Measurements from ENCODE around the gene CENPX. TPM values are rescaled to one million over a fixed set of nuclear protein-coding genes. Genes with fewer than 3 reads are reported as not detected.

The CENPX gene
- total RNA-seq, 1 donor from 2014 or later: 26.3 TPM

- Histone ChIP-seq H3K36me3 (no peaks in the 10 kb centered on the region), H3K27me3 (ENCODE audit: low read depth) (no peaks in the 10 kb centered on the region), H3K27ac (replicated peaks) (no peak overlapping the region), H3K4me1 (peaks cover 51% of the 10 kb centered on the region), H3K4me3 (no peak overlapping the region), H3K9me3 (replicated peaks) (no peaks in the 10 kb centered on the region)
- intact Hi-C loops (cut with micrococcal nuclease): no loop called here
- no peak for DNase-seq
- no peak for TF ChIP-seq CTCF (IDR thresholded peaks at IDR 0.05; ENCODE audit: borderline replicate concordance)
These were observed 19.0 kb downstream of the CENPX start for GRCh38 chr17:82003411-82004381.

GRCh38 chr17:82001571-82002056 is 21.1 kb downstream of the CENPX start:
- intact Hi-C loops (cut with micrococcal nuclease): no loop called here
- Histone ChIP-seq H3K27ac (replicated peaks) (no peak overlapping the region), H3K4me1 (peaks cover 35% of the 10 kb centered on the region)

GRCh38 chr17:82000803-82001570 is 21.7 kb downstream of the CENPX start:
- DNase-seq: no peak

More at GRCh38 chr17:82001571-82002056, 21.1 kb downstream of the CENPX start:
- Histone ChIP-seq H3K4me3 (no peak overlapping the region), H3K36me3 (peaks cover 7% of the 10 kb centered on the region), H3K9me3 (replicated peaks) (no peaks in the 10 kb centered on the region), H3K27me3 (ENCODE audit: low read depth) (no peaks in the 10 kb centered on the region)
- no peak for DNase-seq
- no peak for TF ChIP-seq CTCF (IDR thresholded peaks at IDR 0.05; ENCODE audit: borderline replicate concordance)

GRCh38 chr17:81999976-82000802 is 22.5 kb downstream of the CENPX start:
- no peak for DNase-seq
- Histone ChIP-seq H3K9me3 (replicated peaks) (no peaks in the 10 kb centered on the region), H3K27ac (replicated peaks) (no peak overlapping the region), H3K4me3 (no peak overlapping the region), H3K36me3 (peaks cover 15% of the 10 kb centered on the region), H3K27me3 (ENCODE audit: low read depth) (no peaks in the 10 kb centered on the region), H3K4me1 (peaks cover 26% of the 10 kb centered on the region)
- TF ChIP-seq CTCF (IDR thresholded peaks at IDR 0.05; ENCODE audit: borderline replicate concordance): no peak
- intact Hi-C loops (cut with micrococcal nuclease): no loop called here

More at GRCh38 chr17:82000803-82001570, 21.7 kb downstream of the CENPX start:
- Histone ChIP-seq H3K27ac (replicated peaks) (no peak overlapping the region), H3K9me3 (replicated peaks) (no peaks in the 10 kb centered on the region), H3K4me3 (no peak overlapping the region), H3K36me3 (peaks cover 13% of the 10 kb centered on the region), H3K4me1 (peaks cover 29% of the 10 kb centered on the region), H3K27me3 (ENCODE audit: low read depth) (no peaks in the 10 kb centered on the region)
- intact Hi-C loops (cut with micrococcal nuclease): no loop called here
- no peak for TF ChIP-seq CTCF (IDR thresholded peaks at IDR 0.05; ENCODE audit: borderline replicate concordance)

GRCh38 chr17:81999587-81999975 is 23.1 kb downstream of the CENPX start:
- Histone ChIP-seq H3K9me3 (replicated peaks) (no peaks in the 10 kb centered on the region), H3K36me3 (peaks cover 15% of the 10 kb centered on the region), H3K27me3 (ENCODE audit: low read depth) (no peaks in the 10 kb centered on the region), H3K4me1 (peaks cover 26% of the 10 kb centered on the region), H3K27ac (replicated peaks) (no peak overlapping the region), H3K4me3 (no peak overlapping the region)
- intact Hi-C loops (cut with micrococcal nuclease): no loop called here
- DNase-seq: no peak
- no peak for TF ChIP-seq CTCF (IDR thresholded peaks at IDR 0.05; ENCODE audit: borderline replicate concordance)

Measured in left ventricle myocardium inferior (tissue), 1 donor.